CD4-positive, alpha-beta memory T cell (primary cell): Measurements from ENCODE around the gene THSD4. TPM values are rescaled to one million over a fixed set of nuclear protein-coding genes. Genes with fewer than 3 reads are reported as not detected.
"Not testable (repeated sequence)": the region's sequence is repeated elsewhere in the genome, so short reads cannot be mapped to it uniquely, and the experiment has no call there.

Experiments used
- CTCF ChIA-PET: fragments of 350-600 bp; sonication (Branson Sonifier 250); formaldehyde crosslinking; loops from one replicate; lab custom pipeline; 2021; ENCODE audit warnings: inconsistent platforms; ENCODE audit not compliant: partially characterized antibody; lab: Charles Lee
- POLR2A ChIA-PET: fragments of 350-600 bp; sonication (Branson Sonifier 250); formaldehyde crosslinking; loops from one replicate; lab custom pipeline; 2021; ENCODE audit not compliant: partially characterized antibody; lab: Charles Lee
- DNase-seq, 5 donors: peaks; one replicate each; pipeline versions ENCODE4 v3.0.0 to v3.0.0-alpha.2; 2020 to 2022; ENCODE audit warnings: mixed read lengths in 1 of 5
- H3K27ac ChIP-seq: one replicate; pipeline ENCODE4 v1.7.0; 2013; ENCODE audit warnings: low read depth, low read length
- H3K27me3 ChIP-seq: 2 replicates; pipeline ENCODE4 v1.7.0; 2013; ENCODE audit warnings: mild to moderate bottlenecking, low read length, moderate library complexity; ENCODE audit not compliant: insufficient read depth
- H3K36me3 ChIP-seq: 2 replicates; pipeline ENCODE4 v1.7.0; 2013; ENCODE audit warnings: mild to moderate bottlenecking, low read length, moderate library complexity; ENCODE audit not compliant: insufficient read depth
- H3K4me1 ChIP-seq: 2 replicates; pipeline ENCODE4 v1.7.0; 2013; ENCODE audit warnings: mild to moderate bottlenecking, low read length, moderate library complexity; ENCODE audit not compliant: insufficient read depth
- H3K4me3 ChIP-seq, 2 donors: one replicate each; pipeline ENCODE4 v1.7.0; 2013; ENCODE audit warnings: low read length in 2 of 2, mild to moderate bottlenecking in 1 of 2
- H3K9me3 ChIP-seq, 2 donors: one replicate each; pipeline ENCODE4 v1.7.0; 2013; ENCODE audit warnings: low read length in 2 of 2, control low read depth in 1 of 2; ENCODE audit not compliant: control insufficient read depth in 1 of 2
- H3K27ac Mint-ChIP-seq, 7 donors: one replicate each; pipeline ENCODE4 v1.8.0; 2020 to 2021; ENCODE audit warnings: mixed read lengths in 7 of 7, mild to moderate bottlenecking in 6 of 7, inconsistent platforms in 3 of 7, moderate library complexity in 3 of 7
- H3K27me3 Mint-ChIP-seq, 2 donors: one replicate each; pipeline ENCODE4 v1.8.0; 2020 to 2021; ENCODE audit warnings: mixed read lengths in 2 of 2
- H3K36me3 Mint-ChIP-seq, 2 donors: one replicate each; pipeline ENCODE4 v1.8.0; 2020 to 2021; ENCODE audit warnings: mixed read lengths in 2 of 2, inconsistent platforms in 1 of 2, mild to moderate bottlenecking in 1 of 2
- H3K4me1 Mint-ChIP-seq, 4 donors: one replicate each; pipeline ENCODE4 v1.8.0; 2020 to 2021; ENCODE audit warnings: mixed read lengths in 4 of 4, mild to moderate bottlenecking in 1 of 4
- H3K4me3 Mint-ChIP-seq, 8 donors: one replicate each; pipeline ENCODE4 v1.8.0; 2020 to 2021; ENCODE audit warnings: mixed read lengths in 8 of 8, mild to moderate bottlenecking in 7 of 8, moderate library complexity in 6 of 8, inconsistent platforms in 3 of 8
- H3K9me3 Mint-ChIP-seq, 8 donors: one replicate each; pipeline ENCODE4 v1.8.0; 2020 to 2021; ENCODE audit warnings: mixed read lengths in 8 of 8, mild to moderate bottlenecking in 5 of 8, inconsistent platforms in 3 of 8, moderate library complexity in 1 of 8
- intact Hi-C: fragments of 100-400 bp; cut with micrococcal nuclease; formaldehyde crosslinking; loops from one replicate; pipeline ENCODE4 v1.15.1; 2023
- polyA plus RNA-seq, 2 donors: library from polyadenylated mRNA; unstranded; fragments of 300-500 nt; fragmentation: Illumina TruSeq; gene quantifications; one replicate each; pipeline ENCODE4 v1.2.3, GENCODE V29; 2021
- total RNA-seq, 2 experiments: library from RNA; stranded (reverse); gene quantifications; one replicate each; pipeline ENCODE4 v1.2.3, GENCODE V29; 2021

THSD4 gene
- total and polyA plus RNA-seq, 4 experiments from 2014 or later = not detected

GRCh38 chr15:71120428-71120944 lies 5.2 kb downstream of the THSD4 start:
- DNase-seq = no peak
- peaks cover 35 to 57% of the 10 kb centered on the region in 2 donors for H3K27me3 Mint-ChIP-seq
- H3K9me3 Mint-ChIP-seq = peaks cover 0 to 2% (median 0%) of the 10 kb centered on the region in 8 donors
- no peaks in the 10 kb centered on the region for H3K9me3 ChIP-seq
- no peak overlapping the region for H3K4me3 ChIP-seq
- H3K4me3 Mint-ChIP-seq = no peak overlapping the region
- H3K36me3 Mint-ChIP-seq = no peaks in the 10 kb centered on the region
- peaks cover 4 to 15% (median 7%) of the 10 kb centered on the region in 4 donors for H3K4me1 Mint-ChIP-seq
- H3K27me3 ChIP-seq = peaks cover 7% of the 10 kb centered on the region
- intact Hi-C loops = no loop called here
- POLR2A ChIA-PET = no interaction called here
- H3K4me1 ChIP-seq = peaks cover 8% of the 10 kb centered on the region
- H3K36me3 ChIP-seq = no peaks in the 10 kb centered on the region
- no peak overlapping the region for H3K27ac ChIP-seq
- CTCF ChIA-PET = interaction anchor here (0.6 kb wide), 1 partner anchor 23 kb away, joined by 3 read pairs; no protein-coding TSS in a partner anchor
- H3K27ac Mint-ChIP-seq = no peak overlapping the region

GRCh38 chr15:71121442-71121841 lies 6.2 kb downstream of the THSD4 start:
- Mint-ChIP-seq H3K36me3 (no peaks in the 10 kb centered on the region), H3K27me3 (peaks cover 33 to 53% of the 10 kb centered on the region in 2 donors), H3K27ac (no peak overlapping the region), H3K4me1 (peaks cover under 1 to 10% (median 2%) of the 10 kb centered on the region in 4 donors), H3K4me3 (no peak overlapping the region), H3K9me3 (peaks cover 0 to 2% (median 0%) of the 10 kb centered on the region in 8 donors)
- DNase-seq = no peak
- Histone ChIP-seq H3K4me1 (peaks cover under 1% of the 10 kb centered on the region), H3K4me3 (no peak overlapping the region), H3K36me3 (no peaks in the 10 kb centered on the region), H3K27me3 (peaks cover under 1% of the 10 kb centered on the region), H3K9me3 (no peaks in the 10 kb centered on the region), H3K27ac (no peak overlapping the region)
- ChIA-PET CTCF (interaction anchor here (0.6 kb wide), 1 partner anchor 24 kb away, joined by 3 read pairs; no protein-coding TSS in a partner anchor), POLR2A (no interaction called here)
- intact Hi-C loops = no loop called here

- H3K36me3 Mint-ChIP-seq = no peaks in the 10 kb centered on the region
- Histone ChIP-seq H3K27ac (no peak overlapping the region), H3K4me3 (no peak overlapping the region), H3K9me3 (no peaks in the 10 kb centered on the region), H3K27me3 (no peaks in the 10 kb centered on the region), H3K4me1 (no peaks in the 10 kb centered on the region), H3K36me3 (no peaks in the 10 kb centered on the region)
- ChIA-PET POLR2A (no interaction called here), CTCF (no interaction called here)
- intact Hi-C loops = no loop called here
- peaks cover 0 to 4% (median 0%) of the 10 kb centered on the region in 8 donors for H3K9me3 Mint-ChIP-seq
- DNase-seq = no peak
- no peak overlapping the region for H3K4me3 Mint-ChIP-seq
- H3K27ac Mint-ChIP-seq = no peak overlapping the region
- H3K27me3 Mint-ChIP-seq = peaks cover 11 to 25% of the 10 kb centered on the region in 2 donors
- no peaks in the 10 kb centered on the region for H3K4me1 Mint-ChIP-seq
Observed at GRCh38 chr15:71124937-71125790, 9.9 kb downstream of the THSD4 start.

- H3K9me3 Mint-ChIP-seq = peaks cover 0 to 4% (median 0%) of the 10 kb centered on the region in 8 donors
- no peak for DNase-seq
- no peaks in the 10 kb centered on the region for H3K27me3 ChIP-seq
- ChIA-PET POLR2A (no interaction called here), CTCF (no interaction called here)
- H3K36me3 ChIP-seq = no peaks in the 10 kb centered on the region
- H3K4me3 ChIP-seq = no peak overlapping the region
- H3K4me1 Mint-ChIP-seq = no peaks in the 10 kb centered on the region
- peaks cover 11 to 17% of the 10 kb centered on the region in 2 donors for H3K27me3 Mint-ChIP-seq
- intact Hi-C loops = no loop called here
- no peak overlapping the region for H3K27ac Mint-ChIP-seq
- no peaks in the 10 kb centered on the region for H3K9me3 ChIP-seq
- no peaks in the 10 kb centered on the region for H3K36me3 Mint-ChIP-seq
- no peaks in the 10 kb centered on the region for H3K4me1 ChIP-seq
- no peak overlapping the region for H3K4me3 Mint-ChIP-seq
- no peak overlapping the region for H3K27ac ChIP-seq
Observed at GRCh38 chr15:71125831-71126450, 10.7 kb downstream of the THSD4 start.

GRCh38 chr15:71127083-71127482 lies 11.8 kb downstream of the THSD4 start:
- Mint-ChIP-seq H3K4me1 (no peaks in the 10 kb centered on the region), H3K4me3 (no peak overlapping the region), H3K27me3 (peaks cover 8 to 15% of the 10 kb centered on the region in 2 donors), H3K36me3 (no peaks in the 10 kb centered on the region), H3K9me3 (peaks cover 0 to 4% (median 0%) of the 10 kb centered on the region in 8 donors), H3K27ac (no peak overlapping the region)
- H3K4me3 ChIP-seq = no peak overlapping the region
- intact Hi-C loops = no loop called here
- no peaks in the 10 kb centered on the region for H3K27me3 ChIP-seq
- H3K9me3 ChIP-seq = no peaks in the 10 kb centered on the region
- DNase-seq = no peak
- no peaks in the 10 kb centered on the region for H3K4me1 ChIP-seq
- CTCF ChIA-PET = no interaction called here
- no peak overlapping the region for H3K27ac ChIP-seq
- POLR2A ChIA-PET = no interaction called here
- H3K36me3 ChIP-seq = no peaks in the 10 kb centered on the region

- H3K4me3 Mint-ChIP-seq, H3K36me3 Mint-ChIP-seq, H3K9me3 ChIP-seq, DNase-seq, H3K4me1 Mint-ChIP-seq, intact Hi-C loops, H3K36me3 ChIP-seq, H3K27ac ChIP-seq, H3K27me3 ChIP-seq, POLR2A ChIA-PET, H3K4me3 ChIP-seq, H3K4me1 ChIP-seq, H3K9me3 Mint-ChIP-seq, H3K27ac Mint-ChIP-seq, CTCF ChIA-PET: not testable (repeated sequence)
- peaks cover 11 to 15% of the 10 kb centered on the region in 2 donors for H3K27me3 Mint-ChIP-seq
Observed at GRCh38 chr15:71128159-71128558, 12.9 kb downstream of the THSD4 start.

GRCh38 chr15:71128939-71129562 lies 13.8 kb downstream of the THSD4 start:
- Histone ChIP-seq H3K27me3 (no peaks in the 10 kb centered on the region), H3K9me3 (no peaks in the 10 kb centered on the region), H3K4me1 (no peaks in the 10 kb centered on the region), H3K4me3 (no peak overlapping the region), H3K36me3 (no peaks in the 10 kb centered on the region), H3K27ac (no peak overlapping the region)
- DNase-seq = no peak
- ChIA-PET CTCF (no interaction called here), POLR2A (no interaction called here)
- H3K4me1 Mint-ChIP-seq = no peaks in the 10 kb centered on the region
- intact Hi-C loops = no loop called here
- H3K27ac Mint-ChIP-seq = no peak overlapping the region
- H3K4me3 Mint-ChIP-seq = no peak overlapping the region
- no peaks in the 10 kb centered on the region for H3K36me3 Mint-ChIP-seq
- peaks cover 0 to 4% (median 0%) of the 10 kb centered on the region in 8 donors for H3K9me3 Mint-ChIP-seq
- H3K27me3 Mint-ChIP-seq = peaks cover 7 to 23% of the 10 kb centered on the region in 2 donors
